ENCODE measurements around the gene NAPEPLD.

The NAPEPLD gene

DNA sequence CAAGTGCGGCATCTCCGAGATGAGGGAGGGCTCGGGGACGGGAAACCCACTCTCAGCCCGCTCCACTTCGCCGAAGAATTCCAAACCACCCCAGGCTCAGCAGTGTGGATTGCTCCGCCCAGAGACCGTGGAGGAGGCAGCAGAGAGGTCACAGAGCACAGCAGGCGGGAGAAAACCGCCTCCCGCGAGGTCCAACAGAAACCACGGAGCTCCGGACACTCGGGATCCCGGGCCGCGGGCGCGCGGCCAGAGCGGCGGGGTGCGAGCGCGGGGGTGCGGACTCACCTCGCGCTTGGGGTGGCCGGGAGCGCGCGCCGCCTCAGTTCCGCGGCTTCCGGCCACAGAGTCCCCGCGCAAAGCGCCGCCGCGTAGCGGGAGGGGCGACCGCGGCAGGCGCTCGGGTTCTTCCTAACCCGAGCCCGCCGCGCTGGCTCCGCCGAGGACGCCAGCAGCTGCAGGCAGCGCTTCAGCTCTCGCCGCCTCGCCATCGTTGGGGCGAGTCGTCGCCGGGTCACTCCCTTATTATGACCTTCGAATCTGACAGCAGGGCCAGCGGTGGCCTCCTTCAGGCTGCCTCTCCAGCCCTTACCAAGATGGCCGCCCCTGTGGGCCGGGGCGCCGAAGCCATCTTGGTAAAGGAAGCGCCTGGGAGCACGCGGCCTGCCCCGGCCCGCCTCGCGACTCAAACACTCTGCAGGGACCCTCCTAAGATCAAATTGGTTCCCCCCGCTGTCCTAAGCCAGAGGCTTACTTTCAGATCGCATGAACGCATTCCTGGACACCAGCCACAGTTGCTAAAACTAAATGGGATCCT, at the start of gene NAPEPLD:
TSS of gene NAPEPLD (minus strand) at position 106 of the 814 bp plus-strand sequence. CDS start 20,323 bp downstream, outside the sequence.
- no peaks in the 10 kb centered on the region for H3K9me3 ChIP-seq (ENCODE audit: control insufficient read depth, insufficient read depth, low read depth, low read length)
- H3K4me3 ChIP-seq (ENCODE audit: low read depth, low read length): peak within 1 kb of the TSS; percentile 72
- H3K4me1 ChIP-seq (ENCODE audit: control insufficient read depth, insufficient read depth, low read length): no peaks in the 10 kb centered on the region; the same call in 1 of the 2 replicates
- POLR2A ChIA-PET: interaction anchor here (0.6 to 1.8 kb wide), 6 partner anchors 12 to 1050 kb away, joined by 3 to 14 read pairs (median 3); partner anchors contain the start of genes ARMC10, FAM185A and FBXL13
- CTCF ChIA-PET: interaction anchor here (0.9 kb wide), 1 partner anchor 19 kb away, joined by 5 read pairs; no protein-coding TSS in a partner anchor
- no peaks in the 10 kb centered on the region for H3K36me3 ChIP-seq (ENCODE audit: control insufficient read depth in 2 of 2, insufficient read depth in 1 of 2, low read length in 2 of 2)
- H3K27ac ChIP-seq (ENCODE audit: extremely low read depth, low read depth, low read length): peak within 1 kb of the TSS; percentile 92
- TF ChIP-seq HOXA7 (CRISPR knock-in tag; IDR thresholded peaks at IDR 0.05; ENCODE audit: borderline replicate concordance) (no peak), REPIN1 (tag by site-specific recombination; IDR thresholded peaks at IDR 0.05; ENCODE audit: low read depth) (0 out of 2 replicates have a peak, but pooled peaks have one; percentile 14), SP2 (tag by site-specific recombination; IDR thresholded peaks at IDR 0.05) (peak; percentile 90), KLF10 (tag by site-specific recombination; IDR thresholded peaks at IDR 0.05) (peak; percentile 41; the same call in 1 of the 2 replicates), ZNF76 (tag by site-specific recombination; IDR thresholded peaks at IDR 0.05; ENCODE audit: borderline replicate concordance, low read depth) (peak; percentile 92), ZNF140 (tag by site-specific recombination; IDR thresholded peaks at IDR 0.05) (no peak), ZBTB1 (tag by site-specific recombination; IDR thresholded peaks at IDR 0.05) (no peak), ZNF768 (tag by site-specific recombination; IDR thresholded peaks at IDR 0.05) (peak; percentile 96), ZNF624 (tag by site-specific recombination; IDR thresholded peaks at IDR 0.05) (no peak), TRIM28 (IDR thresholded peaks at IDR 0.05; ENCODE audit: borderline replicate concordance, low read length) (no peak), ZNF610 (tag by site-specific recombination; IDR thresholded peaks at IDR 0.05; ENCODE audit: borderline replicate concordance) (peak; percentile 67), ZNF324 (tag by site-specific recombination; IDR thresholded peaks at IDR 0.05) (peak; percentile 86), YY2 (tag by site-specific recombination; IDR thresholded peaks at IDR 0.05) (peak; percentile 94), WT1 (tag by site-specific recombination; IDR thresholded peaks at IDR 0.05) (no peak), ZNF24 (tag by site-specific recombination; IDR thresholded peaks at IDR 0.05) (peak; percentile 78), ZNF501 (tag by site-specific recombination; IDR thresholded peaks at IDR 0.05) (peak; percentile 47), ZNF843 (tag by site-specific recombination; IDR thresholded peaks at IDR 0.05) (peak; percentile 22; the same call in 1 of the 2 replicates), ZNF391 (tag by site-specific recombination; IDR thresholded peaks at IDR 0.05; ENCODE audit: borderline replicate concordance, low read depth) (no peak), ZNF366 (tag by site-specific recombination; conservative IDR thresholded peaks at IDR 0.05) (peak; percentile 40), RBAK (tag by site-specific recombination; IDR thresholded peaks at IDR 0.05) (no peak), ZNF670 (tag by site-specific recombination; IDR thresholded peaks at IDR 0.05; ENCODE audit: low read depth) (no peak), ZNF292 (tag by site-specific recombination; IDR thresholded peaks at IDR 0.05; ENCODE audit: borderline replicate concordance, low read depth) (no peak), ZNF585B (tag by site-specific recombination; IDR thresholded peaks at IDR 0.05) (no peak), ZNF37A (tag by site-specific recombination; IDR thresholded peaks at IDR 0.05) (0 out of 2 replicates have a peak, but pooled peaks have one; percentile 59), ZNF202 (tag by site-specific recombination; IDR thresholded peaks at IDR 0.05; ENCODE audit: borderline replicate concordance) (no peak)
- TF ChIP-seq, protein P1, sequence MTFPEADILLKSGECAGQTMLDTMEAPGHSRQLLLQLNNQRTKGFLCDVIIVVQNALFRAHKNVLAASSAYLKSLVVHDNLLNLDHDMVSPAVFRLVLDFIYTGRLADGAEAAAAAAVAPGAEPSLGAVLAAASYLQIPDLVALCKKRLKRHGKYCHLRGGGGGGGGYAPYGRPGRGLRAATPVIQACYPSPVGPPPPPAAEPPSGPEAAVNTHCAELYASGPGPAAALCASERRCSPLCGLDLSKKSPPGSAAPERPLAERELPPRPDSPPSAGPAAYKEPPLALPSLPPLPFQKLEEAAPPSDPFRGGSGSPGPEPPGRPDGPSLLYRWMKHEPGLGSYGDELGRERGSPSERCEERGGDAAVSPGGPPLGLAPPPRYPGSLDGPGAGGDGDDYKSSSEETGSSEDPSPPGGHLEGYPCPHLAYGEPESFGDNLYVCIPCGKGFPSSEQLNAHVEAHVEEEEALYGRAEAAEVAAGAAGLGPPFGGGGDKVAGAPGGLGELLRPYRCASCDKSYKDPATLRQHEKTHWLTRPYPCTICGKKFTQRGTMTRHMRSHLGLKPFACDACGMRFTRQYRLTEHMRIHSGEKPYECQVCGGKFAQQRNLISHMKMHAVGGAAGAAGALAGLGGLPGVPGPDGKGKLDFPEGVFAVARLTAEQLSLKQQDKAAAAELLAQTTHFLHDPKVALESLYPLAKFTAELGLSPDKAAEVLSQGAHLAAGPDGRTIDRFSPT (tag by site-specific recombination; IDR thresholded peaks at IDR 0.05): no peak
- TF ChIP-seq, protein P2, sequence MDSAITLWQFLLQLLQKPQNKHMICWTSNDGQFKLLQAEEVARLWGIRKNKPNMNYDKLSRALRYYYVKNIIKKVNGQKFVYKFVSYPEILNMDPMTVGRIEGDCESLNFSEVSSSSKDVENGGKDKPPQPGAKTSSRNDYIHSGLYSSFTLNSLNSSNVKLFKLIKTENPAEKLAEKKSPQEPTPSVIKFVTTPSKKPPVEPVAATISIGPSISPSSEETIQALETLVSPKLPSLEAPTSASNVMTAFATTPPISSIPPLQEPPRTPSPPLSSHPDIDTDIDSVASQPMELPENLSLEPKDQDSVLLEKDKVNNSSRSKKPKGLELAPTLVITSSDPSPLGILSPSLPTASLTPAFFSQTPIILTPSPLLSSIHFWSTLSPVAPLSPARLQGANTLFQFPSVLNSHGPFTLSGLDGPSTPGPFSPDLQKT (IDR thresholded peaks at IDR 0.05; ENCODE audit: borderline replicate concordance, low read depth, low read length): no peak
- TF ChIP-seq, protein P3, sequence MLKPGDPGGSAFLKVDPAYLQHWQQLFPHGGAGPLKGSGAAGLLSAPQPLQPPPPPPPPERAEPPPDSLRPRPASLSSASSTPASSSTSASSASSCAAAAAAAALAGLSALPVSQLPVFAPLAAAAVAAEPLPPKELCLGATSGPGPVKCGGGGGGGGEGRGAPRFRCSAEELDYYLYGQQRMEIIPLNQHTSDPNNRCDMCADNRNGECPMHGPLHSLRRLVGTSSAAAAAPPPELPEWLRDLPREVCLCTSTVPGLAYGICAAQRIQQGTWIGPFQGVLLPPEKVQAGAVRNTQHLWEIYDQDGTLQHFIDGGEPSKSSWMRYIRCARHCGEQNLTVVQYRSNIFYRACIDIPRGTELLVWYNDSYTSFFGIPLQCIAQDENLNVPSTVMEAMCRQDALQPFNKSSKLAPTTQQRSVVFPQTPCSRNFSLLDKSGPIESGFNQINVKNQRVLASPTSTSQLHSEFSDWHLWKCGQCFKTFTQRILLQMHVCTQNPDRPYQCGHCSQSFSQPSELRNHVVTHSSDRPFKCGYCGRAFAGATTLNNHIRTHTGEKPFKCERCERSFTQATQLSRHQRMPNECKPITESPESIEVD (tag by site-specific recombination; IDR thresholded peaks at IDR 0.05): no peak
- TF ChIP-seq, protein P4, sequence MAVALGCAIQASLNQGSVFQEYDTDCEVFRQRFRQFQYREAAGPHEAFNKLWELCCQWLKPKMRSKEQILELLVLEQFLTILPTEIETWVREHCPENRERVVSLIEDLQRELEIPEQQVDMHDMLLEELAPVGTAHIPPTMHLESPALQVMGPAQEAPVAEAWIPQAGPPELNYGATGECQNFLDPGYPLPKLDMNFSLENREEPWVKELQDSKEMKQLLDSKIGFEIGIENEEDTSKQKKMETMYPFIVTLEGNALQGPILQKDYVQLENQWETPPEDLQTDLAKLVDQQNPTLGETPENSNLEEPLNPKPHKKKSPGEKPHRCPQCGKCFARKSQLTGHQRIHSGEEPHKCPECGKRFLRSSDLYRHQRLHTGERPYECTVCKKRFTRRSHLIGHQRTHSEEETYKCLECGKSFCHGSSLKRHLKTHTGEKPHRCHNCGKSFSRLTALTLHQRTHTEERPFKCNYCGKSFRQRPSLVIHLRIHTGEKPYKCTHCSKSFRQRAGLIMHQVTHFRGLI (tag by site-specific recombination; IDR thresholded peaks at IDR 0.05): 0 out of 2 replicates have a peak, but pooled peaks have one; percentile 11
- TF ChIP-seq, protein P5, sequence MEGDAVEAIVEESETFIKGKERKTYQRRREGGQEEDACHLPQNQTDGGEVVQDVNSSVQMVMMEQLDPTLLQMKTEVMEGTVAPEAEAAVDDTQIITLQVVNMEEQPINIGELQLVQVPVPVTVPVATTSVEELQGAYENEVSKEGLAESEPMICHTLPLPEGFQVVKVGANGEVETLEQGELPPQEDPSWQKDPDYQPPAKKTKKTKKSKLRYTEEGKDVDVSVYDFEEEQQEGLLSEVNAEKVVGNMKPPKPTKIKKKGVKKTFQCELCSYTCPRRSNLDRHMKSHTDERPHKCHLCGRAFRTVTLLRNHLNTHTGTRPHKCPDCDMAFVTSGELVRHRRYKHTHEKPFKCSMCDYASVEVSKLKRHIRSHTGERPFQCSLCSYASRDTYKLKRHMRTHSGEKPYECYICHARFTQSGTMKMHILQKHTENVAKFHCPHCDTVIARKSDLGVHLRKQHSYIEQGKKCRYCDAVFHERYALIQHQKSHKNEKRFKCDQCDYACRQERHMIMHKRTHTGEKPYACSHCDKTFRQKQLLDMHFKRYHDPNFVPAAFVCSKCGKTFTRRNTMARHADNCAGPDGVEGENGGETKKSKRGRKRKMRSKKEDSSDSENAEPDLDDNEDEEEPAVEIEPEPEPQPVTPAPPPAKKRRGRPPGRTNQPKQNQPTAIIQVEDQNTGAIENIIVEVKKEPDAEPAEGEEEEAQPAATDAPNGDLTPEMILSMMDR (tag by site-specific recombination; IDR thresholded peaks at IDR 0.05): no peak

Data from HEK293 (cell line).